ENCODE measurements around the gene USP43. TPM values are rescaled to one million over a fixed set of nuclear protein-coding genes. Genes with fewer than 3 reads are reported as not detected.

The USP43 gene
- total RNA-seq, 1 donor from 2014 or later, result 3.8 TPM

- Mint-ChIP-seq H3K36me3 (ENCODE audit: unreplicated experiment) (no peaks in the 10 kb centered on the region), H3K9me3 (ENCODE audit: unreplicated experiment) (no peaks in the 10 kb centered on the region), H3K4me1 (ENCODE audit: unreplicated experiment) (peaks cover 2% of the 10 kb centered on the region), H3K27me3 (ENCODE audit: unreplicated experiment) (peaks cover 48% of the 10 kb centered on the region), H3K4me3 (ENCODE audit: unreplicated experiment) (no peak overlapping the region), H3K27ac (ENCODE audit: unreplicated experiment) (no peak overlapping the region)
- no peak for DNase-seq (ENCODE audit: extremely low spot score, unreplicated experiment)
- TF ChIP-seq CTCF (IDR thresholded peaks at IDR 0.05), result no peak
Observed at GRCh38 chr17:9763643-9764042, 118.3 kb downstream of the USP43 start.

- no peak overlapping the region for H3K27ac Mint-ChIP-seq (ENCODE audit: unreplicated experiment)
- no peak for DNase-seq (ENCODE audit: extremely low spot score, unreplicated experiment)
- no peaks in the 10 kb centered on the region for H3K36me3 Mint-ChIP-seq (ENCODE audit: unreplicated experiment)
- H3K9me3 Mint-ChIP-seq (ENCODE audit: unreplicated experiment), result no peaks in the 10 kb centered on the region
- peaks cover 47% of the 10 kb centered on the region for H3K27me3 Mint-ChIP-seq (ENCODE audit: unreplicated experiment)
- no peak for TF ChIP-seq CTCF (IDR thresholded peaks at IDR 0.05)
- H3K4me3 Mint-ChIP-seq (ENCODE audit: unreplicated experiment), result no peak overlapping the region
- peaks cover 2% of the 10 kb centered on the region for H3K4me1 Mint-ChIP-seq (ENCODE audit: unreplicated experiment)
Observed at GRCh38 chr17:9765322-9765721, 120.0 kb downstream of the USP43 start.

GRCh38 chr17:9766970-9767369 lies 121.7 kb downstream of the USP43 start:
- H3K27me3 Mint-ChIP-seq (ENCODE audit: unreplicated experiment), result peaks cover 40% of the 10 kb centered on the region
- H3K4me1 Mint-ChIP-seq (ENCODE audit: unreplicated experiment), result peaks cover 2% of the 10 kb centered on the region
- H3K36me3 Mint-ChIP-seq (ENCODE audit: unreplicated experiment), result no peaks in the 10 kb centered on the region
- H3K4me3 Mint-ChIP-seq (ENCODE audit: unreplicated experiment), result no peak overlapping the region
- no peak overlapping the region for H3K27ac Mint-ChIP-seq (ENCODE audit: unreplicated experiment)
- H3K9me3 Mint-ChIP-seq (ENCODE audit: unreplicated experiment), result no peaks in the 10 kb centered on the region
- no peak for DNase-seq (ENCODE audit: extremely low spot score, unreplicated experiment)
- no peak for TF ChIP-seq CTCF (IDR thresholded peaks at IDR 0.05)

- Mint-ChIP-seq H3K27ac (ENCODE audit: unreplicated experiment) (no peak overlapping the region), H3K4me3 (ENCODE audit: unreplicated experiment) (no peak overlapping the region), H3K4me1 (ENCODE audit: unreplicated experiment) (peaks cover 2% of the 10 kb centered on the region), H3K9me3 (ENCODE audit: unreplicated experiment) (no peaks in the 10 kb centered on the region), H3K27me3 (ENCODE audit: unreplicated experiment) (peaks cover 35% of the 10 kb centered on the region), H3K36me3 (ENCODE audit: unreplicated experiment) (no peaks in the 10 kb centered on the region)
- no peak for DNase-seq (ENCODE audit: extremely low spot score, unreplicated experiment)
- no peak for TF ChIP-seq CTCF (IDR thresholded peaks at IDR 0.05)
Observed at GRCh38 chr17:9767432-9767991, 122.2 kb downstream of the USP43 start.

- TF ChIP-seq CTCF (IDR thresholded peaks at IDR 0.05), result peak; percentile 65
- no peak overlapping the region for H3K4me3 Mint-ChIP-seq (ENCODE audit: unreplicated experiment)
- H3K27ac Mint-ChIP-seq (ENCODE audit: unreplicated experiment), result no peak overlapping the region
- peaks cover 2% of the 10 kb centered on the region for H3K4me1 Mint-ChIP-seq (ENCODE audit: unreplicated experiment)
- peaks cover 28% of the 10 kb centered on the region for H3K27me3 Mint-ChIP-seq (ENCODE audit: unreplicated experiment)
- DNase-seq (ENCODE audit: extremely low spot score, unreplicated experiment), result no peak
- no peaks in the 10 kb centered on the region for H3K36me3 Mint-ChIP-seq (ENCODE audit: unreplicated experiment)
- no peaks in the 10 kb centered on the region for H3K9me3 Mint-ChIP-seq (ENCODE audit: unreplicated experiment)
Observed at GRCh38 chr17:9768381-9768934, 123.1 kb downstream of the USP43 start.

Data from osteocyte (in vitro differentiated cells).